Non-pigmented ciliary epithelial cell (primary cell): ENCODE data around the gene CADM2.
"Not testable (repeated sequence)": the region's sequence is repeated elsewhere in the genome, so short reads cannot be mapped to it uniquely, and the experiment has no call there.

Experiments used
- DNase-seq: peaks from one replicate; pipeline ENCODE4 v3.0.0-alpha.2; 2010; ENCODE audit warnings: low read depth

Gene CADM2

DNA sequence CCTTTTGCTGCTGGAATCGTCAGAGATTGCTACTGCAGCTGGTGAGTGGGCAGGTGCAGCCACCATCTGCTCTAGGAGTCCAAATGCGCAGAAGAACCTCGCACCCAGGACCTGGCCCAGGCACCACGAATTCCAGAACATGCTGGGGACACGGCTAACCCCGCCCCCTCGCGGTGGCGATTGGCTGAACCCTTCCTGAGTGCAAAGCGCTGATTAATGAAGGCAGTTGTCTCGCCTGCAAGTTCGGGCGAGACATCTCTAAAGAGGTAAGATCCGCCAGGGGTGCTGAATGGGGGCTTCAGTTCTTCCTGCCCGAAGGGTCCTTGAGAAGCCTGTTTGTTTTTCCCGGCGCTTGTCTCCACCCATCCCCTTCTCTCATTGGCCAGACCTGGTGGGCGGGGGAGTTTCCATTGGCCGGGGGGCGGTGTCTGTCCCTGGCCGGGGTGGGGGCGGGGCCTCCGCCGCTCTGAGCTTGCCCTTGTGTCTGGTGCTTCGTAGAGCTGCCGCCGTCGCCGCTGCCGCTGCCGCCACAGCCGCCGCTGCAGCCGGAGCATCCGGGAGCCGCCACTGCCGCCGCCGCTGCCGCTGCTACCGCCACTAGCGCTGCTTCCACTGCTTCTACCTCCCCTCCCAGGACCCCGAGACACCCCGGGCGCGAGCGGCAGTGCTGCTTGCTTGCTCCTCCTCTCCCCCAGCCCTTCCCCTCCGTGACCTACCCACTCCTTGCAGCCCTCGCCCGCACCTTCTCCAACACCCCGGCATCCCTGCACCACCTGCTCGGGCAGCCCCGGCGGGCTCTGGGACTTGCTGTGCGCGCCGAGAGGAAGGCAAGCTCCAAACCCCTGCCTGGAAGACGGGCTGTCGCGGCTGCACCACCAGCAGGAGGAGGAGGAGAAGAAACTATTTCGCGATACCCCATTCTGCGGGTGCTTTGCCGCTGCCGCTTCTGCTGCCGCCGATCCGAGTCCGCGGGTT, at the start of gene CADM2:
CADM2 (plus strand) TSS at position 495 of the 975 bp plus-strand sequence.
- DNase-seq = peak; percentile 44

DNA sequence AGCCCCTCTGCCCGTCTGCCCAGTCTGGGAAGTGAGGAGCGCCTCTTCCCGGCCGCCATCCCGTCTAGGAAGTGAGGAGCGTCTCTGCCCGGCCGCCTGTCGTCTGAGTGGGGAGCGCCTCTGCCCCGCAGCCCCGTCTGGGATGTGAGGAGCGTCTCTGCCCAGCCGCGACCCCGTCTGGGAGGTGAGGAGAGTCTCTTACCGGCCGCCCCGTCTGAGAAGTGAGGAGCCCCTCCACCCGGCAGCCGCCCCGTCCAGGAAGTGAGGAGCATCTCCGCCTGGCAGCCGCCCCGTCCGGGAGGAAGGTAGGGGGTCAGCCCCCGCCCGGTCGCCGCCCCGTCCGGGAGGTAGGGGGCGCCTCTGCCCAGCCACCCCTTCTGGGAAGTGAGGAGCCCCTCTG, 40.2 kb upstream of the CADM2 start:
- DNase-seq = not testable (repeated sequence)

DNA sequence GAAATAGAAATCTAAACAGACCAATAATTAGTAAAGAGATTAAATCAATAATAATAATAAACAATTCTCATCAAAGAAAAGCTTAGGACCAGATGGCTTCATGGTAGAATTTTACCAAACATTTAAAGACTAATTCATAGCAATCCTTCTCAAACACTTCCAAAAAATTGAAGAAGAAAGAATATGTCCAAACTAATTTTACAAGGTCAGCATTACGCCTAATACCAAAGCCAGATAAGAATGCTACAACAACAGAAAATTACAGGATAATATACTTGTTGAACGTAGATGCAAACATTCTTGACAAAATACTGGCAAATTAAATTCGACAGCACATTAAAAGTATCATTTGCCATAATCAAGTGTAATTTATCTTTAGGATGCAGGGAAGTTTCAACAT, 36.1 kb upstream of the CADM2 start:
- no peak for DNase-seq

DNA sequence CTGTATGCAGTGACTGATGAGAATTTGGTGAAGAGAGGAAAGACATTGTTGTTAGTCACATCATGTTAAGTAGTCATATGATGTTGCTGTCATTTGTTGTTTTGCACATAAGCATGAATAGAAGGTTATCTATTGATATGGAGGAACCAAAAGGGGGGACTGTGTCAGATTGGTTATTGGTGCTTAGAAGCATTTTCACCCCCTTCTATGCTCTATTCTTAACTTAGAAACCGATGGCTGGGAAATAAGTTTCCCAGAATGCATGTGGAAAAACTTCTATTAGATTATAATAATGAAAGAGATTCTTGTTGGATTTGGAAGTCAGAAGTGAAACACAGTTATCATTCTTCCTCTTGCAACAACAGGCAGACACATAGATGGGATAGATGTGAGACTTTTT, 33.2 kb upstream of the CADM2 start:
- no peak for DNase-seq

DNA sequence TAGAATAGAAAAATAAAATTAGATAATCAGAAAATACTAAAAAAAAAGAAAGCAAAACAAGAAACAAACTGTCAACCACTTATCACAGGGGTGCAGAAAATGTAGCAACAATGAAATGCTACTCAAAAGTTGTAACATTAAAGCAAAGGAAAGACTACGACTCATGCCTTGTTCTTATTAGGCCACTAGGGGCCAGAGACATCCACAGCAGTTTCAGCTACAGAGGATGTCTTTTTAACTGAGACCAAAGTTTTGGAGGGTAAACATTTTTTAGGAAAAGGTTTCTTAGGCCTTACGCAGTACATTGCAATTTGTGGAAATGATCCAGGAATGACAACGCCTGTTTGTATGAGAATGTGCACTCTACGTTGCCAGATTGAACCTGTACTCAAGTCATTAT, 15.4 kb upstream of the CADM2 start:
- DNase-seq = no peak

DNA sequence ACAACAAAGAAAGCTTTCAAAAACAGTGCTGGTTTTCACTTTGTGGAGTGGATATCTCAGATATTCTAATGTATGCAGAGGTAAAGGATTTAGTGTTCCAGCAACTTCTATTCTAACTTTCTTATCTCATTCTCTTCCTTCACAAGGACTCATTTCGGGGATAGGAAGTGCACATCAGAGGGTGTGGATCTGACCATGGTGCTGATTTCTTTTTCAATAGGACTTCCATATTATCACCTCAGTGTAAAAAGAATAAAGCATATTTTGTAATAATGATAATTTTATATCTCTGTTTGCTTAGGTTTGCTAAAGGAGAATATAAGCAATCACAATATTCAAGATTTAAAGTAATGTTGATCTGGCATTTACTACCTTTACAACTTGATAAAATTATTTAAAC, 12.5 kb upstream of the CADM2 start:
- no peak for DNase-seq

DNA sequence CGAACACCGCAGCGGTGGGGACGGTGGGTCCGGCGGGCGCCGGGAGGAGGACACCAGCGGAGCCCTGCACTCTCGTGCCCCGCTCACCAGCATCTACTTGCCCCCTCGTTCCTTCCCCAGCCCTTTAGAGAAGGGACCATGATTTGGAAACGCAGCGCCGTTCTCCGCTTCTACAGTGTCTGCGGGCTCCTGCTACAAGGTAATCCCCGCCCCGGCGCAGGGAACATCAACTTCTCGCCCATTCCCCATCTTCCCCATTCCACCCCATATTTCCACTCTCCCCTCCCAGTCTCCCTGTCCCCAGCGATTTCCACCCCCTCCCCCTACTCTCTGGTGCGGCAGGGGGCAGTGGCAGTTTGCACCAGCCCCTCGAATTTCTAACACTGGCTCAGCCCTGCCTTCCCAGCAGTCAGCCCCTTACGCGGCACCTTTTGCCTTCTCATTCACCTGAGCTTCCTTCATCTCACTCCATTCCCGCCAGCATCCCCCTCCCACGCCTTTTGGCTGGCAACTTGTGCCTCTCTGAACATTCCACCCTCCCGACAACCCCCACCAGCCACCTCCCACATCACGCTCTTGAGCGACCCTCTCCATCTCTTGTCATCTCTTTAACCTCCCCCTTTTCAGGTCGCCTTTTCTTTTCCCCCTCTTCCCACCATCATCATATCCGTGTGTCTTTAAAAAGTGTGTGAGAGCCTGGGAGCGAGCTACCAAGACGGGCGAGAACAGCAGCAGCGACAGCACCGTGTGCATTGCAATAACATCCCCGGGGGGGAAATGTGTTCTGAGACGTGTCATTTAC, 882 bp downstream of the CADM2 start:
- DNase-seq = no peak

DNA sequence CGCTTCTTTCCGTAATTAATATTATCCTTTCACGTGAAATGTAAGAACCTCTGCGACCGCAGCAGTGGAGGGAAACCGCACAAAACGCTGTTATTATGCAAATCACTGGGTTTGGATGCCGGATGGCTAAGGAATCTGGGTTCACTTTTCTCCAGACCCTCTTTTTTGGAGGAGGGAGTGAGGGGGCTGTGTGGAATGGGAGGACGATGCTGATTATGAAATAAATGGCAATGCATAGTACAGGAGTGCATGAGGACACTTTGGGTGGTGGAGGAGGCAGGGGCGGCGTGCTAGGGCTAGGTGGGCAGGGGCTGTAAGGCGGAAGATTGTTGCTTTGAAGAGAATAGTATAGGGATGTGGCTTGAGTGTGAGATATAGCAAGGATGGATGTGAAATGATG, 1.8 kb downstream of the CADM2 start:
- no peak for DNase-seq

DNA sequence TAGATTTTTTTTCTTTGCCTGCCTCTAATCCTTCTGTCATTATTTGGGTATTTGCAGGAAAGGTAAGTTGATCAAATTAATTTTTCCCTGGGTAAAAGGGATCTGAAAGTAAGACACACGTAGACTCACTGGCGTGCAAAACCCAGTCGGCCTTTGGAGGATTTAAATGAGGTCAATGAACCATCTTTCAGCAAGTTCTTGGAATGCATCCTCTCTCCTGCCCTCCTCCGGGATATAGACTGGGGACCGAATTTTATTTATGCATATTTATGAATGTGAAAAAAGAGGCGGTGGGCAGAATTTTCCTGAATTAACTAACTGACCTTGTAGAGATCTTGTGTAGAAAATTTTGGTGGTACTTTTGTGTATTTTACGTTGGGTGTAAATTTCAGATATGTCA, 2.2 kb downstream of the CADM2 start:
- no peak for DNase-seq

DNA sequence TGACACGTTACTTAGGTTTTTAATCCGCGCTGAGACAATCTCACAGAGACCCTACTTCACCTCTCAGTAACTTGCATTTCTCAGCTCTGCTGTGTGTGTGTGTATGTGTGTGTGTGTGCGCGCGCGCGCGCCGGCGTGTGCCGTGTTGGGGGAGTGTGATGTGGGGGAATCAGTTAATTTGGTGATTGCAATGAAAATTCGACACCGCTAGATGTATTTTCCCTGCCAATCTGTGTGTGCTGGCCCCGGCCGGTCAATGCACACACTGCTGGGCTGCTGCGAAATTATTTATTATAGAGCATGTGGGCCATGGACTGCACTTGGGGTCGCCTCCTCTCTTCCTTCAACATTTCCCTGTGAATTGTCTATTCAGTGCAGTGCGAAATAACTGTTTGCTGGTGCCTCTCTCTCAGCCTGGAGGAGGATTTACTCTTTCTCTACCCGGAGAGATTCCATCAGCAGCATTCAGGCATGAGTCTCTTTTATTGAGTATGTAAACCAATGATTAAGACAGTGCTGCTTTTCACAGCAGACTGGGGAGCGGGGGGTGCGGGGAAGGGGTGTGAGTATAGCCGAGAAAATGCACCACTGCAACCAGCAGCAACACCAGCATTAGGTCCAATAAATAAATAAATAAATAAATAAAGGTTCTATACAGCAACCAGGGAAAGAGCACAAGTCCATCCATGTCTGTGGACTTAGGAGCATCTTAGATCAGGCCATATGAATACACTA, 2.9 kb downstream of the CADM2 start:
- no peak for DNase-seq

DNA sequence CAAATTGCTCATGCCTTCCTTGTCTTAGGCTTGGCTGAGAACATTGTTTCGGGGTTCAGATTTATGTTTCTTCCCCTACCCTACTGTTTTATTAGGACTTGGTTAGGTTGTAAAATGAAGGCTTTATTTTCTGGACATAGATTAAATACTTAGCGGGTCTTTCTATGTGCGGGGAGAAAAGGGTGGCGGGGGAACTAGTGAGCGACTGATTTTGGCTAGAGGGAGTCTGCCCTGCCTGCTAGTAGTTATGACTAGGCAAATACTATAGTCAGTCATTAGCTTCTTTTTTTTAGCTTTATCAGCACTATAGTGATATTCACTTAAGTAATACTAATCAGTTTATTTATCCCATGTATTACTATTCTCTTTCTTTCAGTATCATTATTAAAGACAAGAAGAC, 3.6 kb downstream of the CADM2 start:
- DNase-seq = no peak

DNA sequence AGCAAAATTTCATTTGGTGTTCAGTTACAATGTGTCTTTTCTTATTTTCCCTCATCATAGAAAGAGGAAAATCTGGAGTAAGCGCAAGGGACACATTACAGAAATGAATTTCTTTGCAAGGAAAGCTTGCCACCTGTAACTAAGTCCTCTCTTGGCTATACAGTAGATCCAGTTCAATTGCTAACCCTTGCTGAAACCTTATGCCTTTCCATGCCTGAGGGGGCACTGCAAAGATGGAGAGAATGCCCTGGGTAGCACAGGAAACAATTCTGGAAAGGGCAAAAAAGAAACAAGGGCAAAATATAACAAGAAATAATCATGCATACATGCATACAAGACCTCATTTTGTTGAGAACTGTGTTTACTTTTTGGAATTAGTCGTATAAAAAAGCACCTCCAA, 4.3 kb downstream of the CADM2 start:
- DNase-seq = no peak

DNA sequence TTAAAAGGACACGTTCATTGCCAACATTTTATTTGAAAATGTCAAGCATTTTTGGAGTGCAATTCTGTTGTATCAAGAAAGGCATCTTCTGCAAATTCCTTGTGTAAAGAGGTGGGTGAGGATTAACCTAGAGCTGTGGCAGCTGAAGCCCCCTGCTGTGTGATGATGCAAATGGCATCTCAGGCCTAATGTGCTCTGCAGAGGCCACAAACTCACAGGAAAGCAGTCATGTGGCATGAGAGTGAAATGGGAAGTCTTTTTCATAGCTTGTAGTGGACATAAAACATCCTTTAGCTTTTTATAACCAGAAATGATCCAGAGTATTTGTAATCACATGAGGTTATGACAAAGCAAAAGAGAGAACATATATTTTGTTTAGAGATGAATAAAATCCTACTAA, 6.4 kb downstream of the CADM2 start:
- peak; percentile 50 for DNase-seq

DNA sequence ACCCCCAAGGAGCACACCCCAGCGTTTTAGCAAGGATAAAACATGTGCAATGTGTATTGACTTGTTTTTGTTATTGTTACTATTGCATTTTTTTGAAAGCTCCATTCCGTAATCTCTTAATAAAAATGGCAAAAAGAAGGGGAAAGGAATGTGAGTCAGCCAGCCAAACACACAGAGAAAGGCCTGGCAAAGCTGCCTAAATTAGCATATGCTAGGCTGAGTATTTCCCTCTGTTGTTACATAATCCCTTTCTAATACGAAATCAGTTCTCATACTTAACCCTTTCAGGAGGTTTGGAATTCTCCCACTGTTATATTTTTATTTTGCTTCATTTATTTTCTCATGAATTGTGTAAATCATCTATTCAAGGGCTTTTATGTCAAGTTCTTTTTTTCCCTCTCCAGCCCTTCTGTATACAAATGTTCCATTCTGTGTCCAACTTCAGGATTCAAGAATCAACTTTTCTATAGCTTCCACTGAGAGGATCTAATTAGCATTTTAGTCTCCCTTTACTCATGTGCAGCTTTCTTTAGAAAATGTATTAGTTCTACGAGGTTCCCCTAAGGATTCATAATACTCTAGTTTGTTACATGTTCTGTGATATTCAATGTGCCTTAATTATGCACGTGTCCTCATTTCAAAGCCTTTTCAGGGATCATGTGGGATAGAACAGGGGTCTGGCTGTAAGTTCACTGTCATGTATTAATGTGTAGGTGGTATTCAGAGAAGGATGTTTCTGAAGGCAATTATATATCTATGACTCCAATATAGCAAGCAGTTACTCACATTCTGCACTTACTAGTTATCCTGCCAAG, 9.2 kb downstream of the CADM2 start:
- no peak for DNase-seq

DNA sequence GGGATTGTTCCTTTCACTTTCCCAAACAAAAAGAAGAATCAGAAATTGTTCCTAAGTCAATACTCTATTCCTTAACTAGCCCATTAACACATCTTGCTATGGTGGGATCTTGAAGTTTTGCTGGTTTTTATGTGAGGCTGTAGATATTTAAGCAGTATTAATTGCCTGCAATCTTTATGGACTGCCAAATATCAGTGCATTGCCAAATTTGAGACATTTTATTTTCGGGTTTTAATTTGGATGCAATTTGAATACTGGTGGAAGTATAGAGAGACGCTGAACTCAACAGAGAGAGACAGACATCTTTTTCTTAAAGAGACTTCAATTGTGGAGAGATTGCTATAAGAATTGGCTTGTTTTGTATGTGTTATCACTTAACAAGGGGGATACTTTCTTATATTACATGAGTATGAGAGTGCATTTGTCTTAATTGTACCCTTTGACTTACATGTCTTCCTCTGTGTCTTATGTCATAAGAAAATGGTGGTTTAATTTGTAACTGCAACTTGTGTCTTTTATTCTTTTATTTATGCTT, 10.0 kb downstream of the CADM2 start:
- DNase-seq = no peak

DNA sequence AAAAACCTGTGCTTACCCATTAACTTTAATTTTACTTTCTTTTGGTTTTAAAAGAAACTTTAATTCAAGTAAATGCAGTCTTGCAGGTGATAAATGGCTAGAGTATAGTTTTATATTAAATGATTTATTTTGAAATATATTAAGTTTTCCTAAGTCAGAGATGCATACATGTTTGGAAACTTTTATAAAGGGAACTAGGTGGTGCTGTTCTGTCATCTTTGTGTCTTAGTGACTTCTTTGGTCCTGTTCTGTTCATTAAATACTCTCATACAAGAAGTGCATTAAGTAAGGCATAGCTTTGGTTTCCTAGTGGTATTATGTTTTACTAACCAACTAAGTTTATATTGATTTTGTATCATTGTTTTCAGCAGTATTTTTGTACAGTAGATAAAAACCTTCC, 15.6 kb downstream of the CADM2 start:
- DNase-seq = no peak

DNA sequence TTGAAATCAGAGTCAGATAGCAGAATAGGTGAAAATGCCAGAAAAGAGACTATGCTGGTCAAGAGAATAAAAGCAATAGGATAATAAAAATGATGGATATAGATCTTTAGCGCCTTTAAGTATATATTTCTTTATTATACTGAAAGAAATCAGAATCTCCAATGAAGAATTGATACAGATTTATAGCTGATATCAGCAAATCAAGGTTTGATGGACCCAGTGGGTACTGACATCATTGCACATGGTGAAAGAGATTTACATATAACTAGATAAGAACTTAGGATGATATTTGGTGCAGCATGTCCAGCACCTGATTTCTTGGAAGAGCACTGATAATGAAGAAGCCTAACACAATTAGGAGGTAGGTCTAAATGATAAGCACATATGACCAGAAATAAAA, 18.2 kb downstream of the CADM2 start:
- DNase-seq = no peak

DNA sequence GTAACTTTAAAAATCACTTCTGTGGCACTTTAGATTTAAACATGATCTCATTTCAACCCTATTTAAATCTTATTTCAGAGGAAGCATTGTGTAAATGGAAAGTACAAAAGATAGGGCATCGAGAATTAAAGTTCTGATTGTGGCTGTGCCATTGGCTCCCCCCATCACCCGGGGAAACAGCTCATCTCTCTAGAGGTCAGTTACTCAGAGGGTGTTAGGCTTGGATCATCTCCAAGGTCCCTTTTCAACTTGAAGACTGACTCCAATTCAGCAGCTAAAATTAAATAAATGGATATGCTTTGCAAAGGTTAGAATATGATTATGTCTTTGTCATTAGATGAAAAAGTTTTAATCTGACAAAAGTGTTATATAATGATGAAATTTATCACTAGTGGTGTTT, 20.1 kb downstream of the CADM2 start:
- no peak for DNase-seq

DNA sequence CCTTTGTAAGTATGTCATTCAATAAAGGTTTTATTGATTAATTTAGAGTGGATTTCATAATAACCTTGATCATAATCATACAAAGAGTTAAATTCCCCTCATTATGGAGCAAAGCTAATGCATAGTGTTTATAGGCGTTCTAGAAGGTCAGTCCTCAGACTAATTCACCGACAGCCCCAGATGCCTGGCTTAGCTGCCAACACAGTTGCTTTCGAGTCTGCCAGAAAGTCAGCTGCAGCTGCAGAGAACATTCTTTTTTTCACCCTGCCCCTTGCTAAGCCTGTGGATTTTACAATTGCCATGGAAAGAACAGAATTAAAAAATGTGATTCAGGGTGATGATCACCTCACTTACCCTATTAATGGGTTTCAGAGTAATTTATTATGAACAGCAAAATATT, 21.2 kb downstream of the CADM2 start:
- no peak for DNase-seq

DNA sequence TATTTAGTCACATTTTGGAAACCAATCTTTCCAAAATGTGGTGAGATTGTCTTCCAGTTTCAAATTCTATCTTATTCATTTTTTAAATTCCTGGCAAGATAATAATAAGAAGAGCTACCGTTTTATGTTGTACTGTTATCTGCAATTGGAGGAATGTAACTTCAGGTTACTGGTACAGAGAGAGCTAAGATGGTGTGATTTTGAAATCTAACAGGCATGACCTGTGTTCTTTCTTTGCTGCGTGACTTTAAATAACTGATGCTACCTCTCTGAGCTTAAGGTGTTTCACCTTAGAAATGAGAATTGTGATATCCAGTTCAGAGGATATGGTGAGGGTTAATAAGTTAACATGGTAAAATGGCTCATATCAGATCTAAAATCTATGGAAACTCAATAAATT, 21.7 kb downstream of the CADM2 start:
- no peak for DNase-seq

DNA sequence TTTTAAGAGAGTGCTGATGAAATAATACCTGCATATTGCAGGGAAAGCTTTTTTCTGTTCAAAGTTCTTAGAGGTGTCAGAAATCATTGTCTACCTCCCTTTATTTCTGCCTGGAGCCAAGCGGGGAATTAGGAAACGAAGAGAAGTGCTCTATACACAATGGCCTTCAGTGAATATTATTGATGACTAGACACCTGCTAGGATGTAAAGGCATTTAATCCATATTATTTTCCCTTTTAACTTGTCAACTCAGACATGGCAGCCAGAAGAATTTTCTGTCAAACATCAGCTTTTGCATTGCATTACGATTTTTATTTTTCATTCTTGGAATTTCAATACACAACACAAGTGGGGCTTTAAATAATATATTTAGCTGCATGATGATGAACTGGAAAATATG, 24.7 kb downstream of the CADM2 start:
- no peak for DNase-seq
